Breast epithelium (tissue), 3 donors: ENCODE measurements around the gene SPRY1.

Experiments
- CTCF ChIP-seq, 3 donors: fragments of 450-650 bp; IDR thresholded peaks; one replicate each; pipeline ENCODE4 v1.5.1; 2016 to 2017; ENCODE audit warnings: antibody characterized with exemption in 3 of 3, mild to moderate bottlenecking in 3 of 3, moderate library complexity in 3 of 3
- POLR2AphosphoS5 ChIP-seq, 3 donors: sonication (generic); formaldehyde crosslinking; IDR thresholded peaks; one replicate each; pipeline ENCODE4 v1.6.1; 2017; ENCODE audit warnings: antibody characterized with exemption in 3 of 3

GRCh38 chr4:123352240-123352945 is 44.2 kb upstream of the SPRY1 start:
- TF ChIP-seq POLR2AphosphoS5 (IDR thresholded peaks at IDR 0.05) (peak in 1 of 3 donors; percentile 17), CTCF (IDR thresholded peaks at IDR 0.05) (no peak)
